Body of pancreas (tissue), 4 donors: Measurements from ENCODE around the gene ABHD16B. TPM values are rescaled to one million over a fixed set of nuclear protein-coding genes. Genes with fewer than 3 reads are reported as not detected.

Experiments
- ATAC-seq: fragments of 150-250 bp; one replicate; pipeline ENCODE4 v1.9.1; 2016
- DNase-seq, 4 donors: peaks; one replicate each; pipeline ENCODE4 v3.0.0-alpha.2; 2019
- H3K27ac ChIP-seq, 4 donors: fragments of 200-600 bp; sonication (generic); 1 replicate in 3 of 4; 2 replicates in 1 of 4; pipeline versions ENCODE4 v1.5.1 to v1.6.1; 2016 to 2019; ENCODE audit warnings: mild to moderate bottlenecking in 1 of 4, mixed read lengths in 1 of 4, moderate library complexity in 1 of 4
- H3K27me3 ChIP-seq, 2 donors: fragments of 200-600 bp; sonication (generic); one replicate each; pipeline ENCODE4 v1.6.0; 2016; ENCODE audit warnings: mild to moderate bottlenecking in 1 of 2
- H3K36me3 ChIP-seq, 2 donors: fragments of 200-600 bp; sonication (generic); replicated peaks in 1 of 2; 2 replicates each; pipeline ENCODE4 v1.5.1; 2016; ENCODE audit warnings: low read depth in 2 of 2; ENCODE audit not compliant: insufficient read depth in 1 of 2
- H3K4me1 ChIP-seq: fragments of 200-600 bp; sonication (generic); one replicate; pipeline ENCODE4 v1.6.0; 2016
- H3K4me3 ChIP-seq, 2 donors: fragments of 200-600 bp; sonication (generic); 1 replicate in 1 of 2; 2 replicates in 1 of 2; pipeline ENCODE4 v1.5.1; 2016 to 2019
- H3K9me3 ChIP-seq, 3 donors: fragments of 200-600 bp; sonication (generic); 1 replicate in 2 of 3; 2 replicates in 1 of 3; pipeline ENCODE4 v1.5.1; 2016
- CTCF ChIP-seq, 7 experiments: fragments of 450-650 bp in 4 of 7; fragments of 200-600 bp in 3 of 7; sonication (generic) in 3 of 7; IDR thresholded peaks; one replicate each; pipeline ENCODE4 v1.5.1; 2016 to 2019; ENCODE audit warnings: antibody characterized with exemption in 7 of 7
- POLR2A ChIP-seq, 3 donors: fragments of 450-650 bp; IDR thresholded peaks; one replicate each; pipeline ENCODE4 v1.6.1; 2016; ENCODE audit warnings: antibody characterized with exemption in 3 of 3, mild to moderate bottlenecking in 2 of 3
- WGBS, 2 donors: methylation state at CpG; one replicate each; pipeline ENCODE4 v1.1.5; 2017; 5-methylcytosine and 5-hydroxymethylcytosine counted together
- intact Hi-C: fragments of 100-400 bp; cut with DNase I; formaldehyde crosslinking; loops from one replicate; pipeline ENCODE4 v1.15.1; 2023
- total RNA-seq, 2 donors: library from RNA; depleted of rRNA; stranded (reverse); fragments of >200 nt; gene quantifications; one replicate each; pipeline ENCODE4 v1.1.0, GENCODE V29; 2016

Gene ABHD16B
- total RNA-seq, 2 donors from 2014 or later = not detected

GRCh38 chr20:63833776-63834490, 27.4 kb upstream of the ABHD16B start:
- TF ChIP-seq CTCF (IDR thresholded peaks at IDR 0.05) (no peak), POLR2A (IDR thresholded peaks at IDR 0.05) (no peak)
- intact Hi-C loops = no loop called here
- ATAC-seq (no peak), DNase-seq (no peak)
- no peaks in the 10 kb centered on the region for H3K36me3 ChIP-seq
- H3K4me3 ChIP-seq = no peak overlapping the region
- H3K27ac ChIP-seq = no peak overlapping the region
- peaks cover 34% of the 10 kb centered on the region for H3K4me1 ChIP-seq
- H3K9me3 ChIP-seq = no peaks in the 10 kb centered on the region
- no peaks in the 10 kb centered on the region for H3K27me3 ChIP-seq
- 63 to 67% methylated on average over 7 to 20 of the region's 20 CpGs for WGBS, 2 donors

- TF ChIP-seq CTCF (IDR thresholded peaks at IDR 0.05) (no peak), POLR2A (IDR thresholded peaks at IDR 0.05) (no peak)
- ATAC-seq (no peak), DNase-seq (no peak)
- H3K36me3 ChIP-seq = no peaks in the 10 kb centered on the region
- H3K9me3 ChIP-seq = no peaks in the 10 kb centered on the region
- H3K27me3 ChIP-seq = no peaks in the 10 kb centered on the region
- 86 to 100% methylated on average over 1 to 8 of the region's 9 CpGs for WGBS, 2 donors
- intact Hi-C loops = no loop called here
- H3K27ac ChIP-seq = peak overlapping the region in 1 of 4 donors; percentile 55
- H3K4me3 ChIP-seq = no peak overlapping the region
- H3K4me1 ChIP-seq = peaks cover 30% of the 10 kb centered on the region
Observed at GRCh38 chr20:63834491-63834880, 26.8 kb upstream of the ABHD16B start.

DNA sequence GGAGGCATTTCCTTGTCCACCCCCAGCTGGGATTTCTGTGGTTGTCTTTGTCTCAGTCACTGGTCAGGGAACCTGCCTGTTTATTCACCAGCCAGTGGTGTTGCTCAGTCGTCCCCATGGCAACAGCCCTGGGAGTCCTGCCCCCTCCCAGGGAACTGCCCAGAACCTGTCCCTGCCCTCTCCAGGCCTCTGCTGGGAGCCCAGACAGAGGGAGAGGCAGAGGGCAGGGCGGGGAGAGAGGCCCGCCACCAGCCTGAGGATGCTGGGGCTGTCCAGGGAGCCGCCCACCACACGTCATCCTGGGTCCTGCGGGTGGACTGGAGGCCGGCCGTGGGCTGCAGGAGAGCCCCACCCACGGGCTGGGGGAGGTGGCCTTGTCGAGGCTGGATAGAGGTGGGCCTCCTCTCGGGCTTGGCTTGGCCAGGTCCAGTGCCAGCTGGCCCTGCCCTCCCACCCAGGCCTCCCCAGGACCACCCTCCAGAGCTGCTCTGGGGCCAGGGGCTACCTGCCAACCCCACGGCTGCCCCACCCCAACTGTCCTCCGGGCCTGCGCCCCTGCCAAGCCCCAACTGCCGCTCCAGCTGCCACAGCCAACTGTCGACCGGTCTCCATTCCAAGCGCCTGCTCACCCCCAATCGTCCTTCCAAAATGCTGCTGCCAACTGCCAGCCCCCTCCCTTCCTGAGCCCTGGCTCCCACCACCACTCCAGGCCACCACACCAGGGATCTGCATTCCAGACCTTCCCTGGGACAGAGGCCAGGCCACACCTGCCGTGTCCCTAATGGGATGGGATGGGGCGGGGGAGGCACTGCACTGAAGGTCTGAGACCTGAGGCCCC, 26.1 kb upstream of the ABHD16B start:
- peak overlapping the region in 1 of 4 donors; percentile 55 for H3K27ac ChIP-seq
- WGBS, 2 donors = 37 to 51% methylated on average over 3 to 21 of the region's 21 CpGs
- no peak overlapping the region for H3K4me3 ChIP-seq
- peaks cover 27% of the 10 kb centered on the region for H3K4me1 ChIP-seq
- no peaks in the 10 kb centered on the region for H3K27me3 ChIP-seq
- peak; percentile 88 to 96 (median 94) for DNase-seq
- intact Hi-C loops = no loop called here
- no peaks in the 10 kb centered on the region for H3K9me3 ChIP-seq
- no peaks in the 10 kb centered on the region for H3K36me3 ChIP-seq
- peak; percentile 88 for ATAC-seq
- TF ChIP-seq CTCF (IDR thresholded peaks at IDR 0.05) = peak in 1 of 7 experiments; percentile 10
- TF ChIP-seq POLR2A (IDR thresholded peaks at IDR 0.05) = no peak

DNA sequence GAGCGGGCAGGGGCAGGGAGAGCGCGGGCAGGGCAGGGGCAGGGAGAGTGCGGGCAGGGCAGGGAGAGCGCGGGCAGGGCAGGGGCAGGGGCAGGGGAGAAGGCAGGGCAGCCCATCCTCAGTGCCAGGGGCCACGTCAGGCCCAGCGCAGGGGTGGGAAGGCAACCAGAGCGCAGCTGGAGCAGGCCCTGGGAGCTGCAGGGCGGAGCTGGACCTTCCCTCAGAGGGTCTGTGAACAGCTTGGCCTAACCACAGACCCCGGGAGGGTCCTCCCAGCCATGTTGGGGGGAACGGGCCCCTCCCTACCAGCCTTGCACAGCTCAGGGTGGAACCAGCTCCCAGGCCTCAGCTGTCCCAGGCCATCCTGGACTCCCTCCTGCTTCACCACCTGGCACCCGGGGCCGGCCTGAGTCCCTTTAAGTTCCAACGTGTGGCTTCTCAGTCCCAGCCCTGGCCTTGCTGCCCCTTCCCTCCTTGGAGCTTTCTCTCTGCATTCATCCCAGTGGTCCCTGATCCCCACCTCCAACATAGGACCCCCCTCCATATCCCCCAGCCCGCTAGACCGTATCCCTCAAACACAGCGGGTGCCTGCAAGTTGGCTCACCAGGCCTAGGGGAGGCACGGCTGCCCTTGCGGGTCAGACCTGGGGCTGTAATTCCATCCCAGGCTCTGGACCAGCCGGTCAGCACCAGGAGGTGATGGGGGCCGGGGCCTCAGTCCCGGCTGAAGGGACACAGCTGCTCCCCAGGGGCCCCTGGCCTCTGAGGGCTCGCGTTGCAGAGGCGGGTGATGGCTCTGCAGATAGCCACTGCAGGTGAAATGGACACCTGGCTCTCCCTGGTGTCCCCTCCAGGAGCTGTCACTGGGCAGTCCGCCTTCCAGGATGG, 24.6 kb upstream of the ABHD16B start:
- DNase-seq (no peak), ATAC-seq (no peak)
- Histone ChIP-seq H3K4me1 (peaks cover 24% of the 10 kb centered on the region), H3K36me3 (no peaks in the 10 kb centered on the region), H3K27me3 (no peaks in the 10 kb centered on the region), H3K4me3 (no peak overlapping the region), H3K27ac (no peak overlapping the region), H3K9me3 (no peaks in the 10 kb centered on the region)
- WGBS, 2 donors = 84 to 93% methylated on average over 23 to 24 of the region's 27 CpGs
- TF ChIP-seq CTCF (IDR thresholded peaks at IDR 0.05) (no peak), POLR2A (IDR thresholded peaks at IDR 0.05) (no peak)
- intact Hi-C loops = no loop called here
